Sigmoid colon (tissue), 7 donors: ENCODE results near the gene GTF2IRD1. TPM values are rescaled to one million over a fixed set of nuclear protein-coding genes. Genes with fewer than 3 reads are reported as not detected.

Experiments used
- DNase-seq: peaks from one replicate; pipeline ENCODE4 v3.0.0-alpha.2; 2019
- H3K27ac ChIP-seq, 4 donors: fragments of 200-600 bp; sonication (generic); one replicate each; pipeline ENCODE4 v1.5.1; 2016 to 2019; ENCODE audit warnings: mild to moderate bottlenecking in 1 of 4
- H3K27me3 ChIP-seq, 3 donors: fragments of 200-600 bp; sonication (generic); one replicate each; pipeline ENCODE4 v1.5.1; 2019; ENCODE audit warnings: mild to moderate bottlenecking in 1 of 3
- H3K36me3 ChIP-seq, 4 donors: fragments of 200-600 bp; sonication (generic); one replicate each; pipeline ENCODE4 v1.5.1; 2016 to 2019
- H3K4me1 ChIP-seq, 4 donors: fragments of 200-600 bp; sonication (generic); one replicate each; pipeline ENCODE4 v1.5.1; 2017 to 2019
- H3K4me3 ChIP-seq, 4 donors: fragments of 200-600 bp; sonication (generic); one replicate each; pipeline ENCODE4 v1.5.1; 2017 to 2019; ENCODE audit warnings: mild to moderate bottlenecking in 2 of 4, moderate library complexity in 1 of 4
- H3K9me3 ChIP-seq, 4 donors: fragments of 200-600 bp in 3 of 4; sonication (generic) in 3 of 4; one replicate each; pipeline versions ENCODE4 v1.5.1 to v1.6.1; 2013 to 2019
- EP300 ChIP-seq, 4 donors: sonication (generic); formaldehyde crosslinking; IDR thresholded peaks; one replicate each; pipeline ENCODE4 v1.6.1; 2017; ENCODE audit warnings: antibody characterized with exemption in 4 of 4
- POLR2A ChIP-seq, 2 donors: fragments of 450-650 bp; IDR thresholded peaks; one replicate each; pipeline ENCODE4 v1.6.1; 2016; ENCODE audit warnings: antibody characterized with exemption in 2 of 2, mild to moderate bottlenecking in 2 of 2, moderate library complexity in 2 of 2
- POLR2AphosphoS5 ChIP-seq, 4 donors: sonication (generic); formaldehyde crosslinking; IDR thresholded peaks; one replicate each; pipeline ENCODE4 v1.6.1; 2017; ENCODE audit warnings: antibody characterized with exemption in 4 of 4
- WGBS, 2 donors: extraction: QIAGEN DNeasy Blood & Tissue Kit; methylation state at CpG; one replicate each; pipeline ENCODE4 v1.1.7; 2013; 5-methylcytosine and 5-hydroxymethylcytosine counted together
- intact Hi-C: fragments of 100-400 bp; cut with DNase I; formaldehyde crosslinking; loops from one replicate; pipeline ENCODE4 v1.15.1; 2023
- polyA plus RNA-seq, 3 donors: library from polyadenylated mRNA; stranded (reverse); fragments of 200-250 nt; gene quantifications; one replicate each; pipeline ENCODE4 v1.2.3, GENCODE V29; 2013
- total RNA-seq, 4 donors: library from RNA; depleted of rRNA; stranded (reverse); fragments of >200 nt; gene quantifications; one replicate each; pipeline ENCODE4 v1.1.0, GENCODE V29; 2016
- TF ChIP-seq, protein P1 (sequence below), 4 experiments: fragments of 450-650 bp in 3 of 4; fragments of 200-600 bp in 1 of 4; IDR thresholded peaks; one replicate each; pipeline ENCODE4 v1.5.1; 2016 to 2019; ENCODE audit warnings: antibody characterized with exemption in 4 of 4, mild to moderate bottlenecking in 3 of 4, moderate library complexity in 2 of 4
- donor health status: healthy with polysubstance abuse.
- donor health status: Bipolar disorder and iron deficiency.
- donor health status: healthy.

Gene GTF2IRD1
- total and polyA plus RNA-seq, 7 donors, result 1.8 to 24.2 (median 15.0) TPM

DNA sequence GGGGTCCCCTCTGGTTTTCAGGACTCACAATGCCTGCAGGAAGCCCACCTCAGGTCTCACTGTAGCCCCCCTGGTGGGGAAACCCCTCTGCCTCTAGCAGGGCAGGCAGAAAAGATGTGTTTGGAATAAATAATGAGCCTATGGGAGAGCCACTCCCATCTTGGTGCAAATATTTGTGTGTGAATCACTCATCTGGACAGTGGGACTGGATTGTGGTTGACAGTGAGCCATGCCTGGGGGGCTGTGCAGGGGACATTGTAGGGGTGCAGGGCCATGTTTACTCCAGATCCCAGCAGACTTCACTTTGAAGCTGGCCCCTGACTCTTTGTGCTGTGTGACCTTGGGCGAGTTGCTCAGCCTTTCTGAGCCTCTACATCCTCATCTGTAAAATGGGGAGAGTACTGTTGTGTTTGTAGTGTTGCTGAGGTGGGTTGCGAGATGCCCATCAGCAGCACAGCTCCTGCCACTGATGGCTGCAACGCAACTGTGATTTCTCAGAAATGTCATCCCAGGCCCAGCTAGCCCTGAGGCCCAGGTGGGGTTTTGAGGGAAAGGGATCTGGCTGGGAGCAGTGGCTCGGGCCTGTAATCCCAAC, 20.7 kb downstream of the GTF2IRD1 start:
- Histone ChIP-seq H3K36me3 (no peaks in the 10 kb centered on the region), H3K9me3 (no peaks in the 10 kb centered on the region), H3K4me1 (peaks cover 0 to 45% (median 35%) of the 10 kb centered on the region in 4 donors), H3K4me3 (no peak overlapping the region), H3K27ac (peak overlapping the region in 3 of 4 donors; percentile 14 to 95 (median 35)), H3K27me3 (no peaks in the 10 kb centered on the region)
- no peak for DNase-seq
- TF ChIP-seq, protein P1, sequence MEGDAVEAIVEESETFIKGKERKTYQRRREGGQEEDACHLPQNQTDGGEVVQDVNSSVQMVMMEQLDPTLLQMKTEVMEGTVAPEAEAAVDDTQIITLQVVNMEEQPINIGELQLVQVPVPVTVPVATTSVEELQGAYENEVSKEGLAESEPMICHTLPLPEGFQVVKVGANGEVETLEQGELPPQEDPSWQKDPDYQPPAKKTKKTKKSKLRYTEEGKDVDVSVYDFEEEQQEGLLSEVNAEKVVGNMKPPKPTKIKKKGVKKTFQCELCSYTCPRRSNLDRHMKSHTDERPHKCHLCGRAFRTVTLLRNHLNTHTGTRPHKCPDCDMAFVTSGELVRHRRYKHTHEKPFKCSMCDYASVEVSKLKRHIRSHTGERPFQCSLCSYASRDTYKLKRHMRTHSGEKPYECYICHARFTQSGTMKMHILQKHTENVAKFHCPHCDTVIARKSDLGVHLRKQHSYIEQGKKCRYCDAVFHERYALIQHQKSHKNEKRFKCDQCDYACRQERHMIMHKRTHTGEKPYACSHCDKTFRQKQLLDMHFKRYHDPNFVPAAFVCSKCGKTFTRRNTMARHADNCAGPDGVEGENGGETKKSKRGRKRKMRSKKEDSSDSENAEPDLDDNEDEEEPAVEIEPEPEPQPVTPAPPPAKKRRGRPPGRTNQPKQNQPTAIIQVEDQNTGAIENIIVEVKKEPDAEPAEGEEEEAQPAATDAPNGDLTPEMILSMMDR (IDR thresholded peaks at IDR 0.05), result no peak
- TF ChIP-seq POLR2A (IDR thresholded peaks at IDR 0.05) (no peak), EP300 (IDR thresholded peaks at IDR 0.05) (no peak), POLR2AphosphoS5 (IDR thresholded peaks at IDR 0.05) (no peak)
- 91 to 95% methylated on average over 4 of the region's 4 CpGs for WGBS, 2 donors
- intact Hi-C loops, result no loop called here

DNA sequence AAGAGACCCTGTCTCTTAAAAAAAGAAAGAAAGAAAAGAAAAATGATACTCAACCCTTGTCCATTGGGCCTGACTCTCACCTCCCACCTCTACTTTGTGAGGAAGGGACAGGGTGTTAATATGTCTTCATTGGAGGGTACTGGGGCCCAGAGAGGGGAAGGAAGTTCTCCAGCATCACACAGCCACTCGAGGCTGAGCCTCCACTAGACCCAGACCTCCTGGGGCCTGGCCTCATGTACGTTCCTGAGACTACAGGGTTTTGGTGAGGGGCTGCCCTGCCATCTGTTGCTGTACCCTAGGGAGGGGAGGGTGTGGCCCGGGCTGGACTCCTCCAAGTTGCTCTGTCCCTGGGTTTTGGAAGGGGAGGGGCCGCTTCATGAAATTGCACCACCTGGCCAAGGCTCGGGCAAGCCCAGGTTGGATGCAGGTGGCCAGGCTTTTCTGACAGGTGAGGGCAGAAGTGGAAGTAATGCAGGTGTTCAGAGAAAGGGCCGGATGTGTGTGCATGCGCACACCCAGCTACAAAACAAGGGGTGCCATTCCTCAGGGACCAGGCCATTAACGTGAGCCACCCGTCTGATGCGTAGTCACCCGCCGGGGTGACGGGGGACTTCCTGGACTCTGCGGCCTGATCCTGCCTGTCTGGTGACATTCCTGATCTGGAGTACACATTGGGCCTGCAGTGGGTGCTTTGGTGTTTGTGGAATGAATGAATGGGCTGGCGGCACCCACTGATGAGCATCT, 21.7 kb downstream of the GTF2IRD1 start:
- Histone ChIP-seq H3K27ac (peak overlapping the region; percentile 21 to 95 (median 94)), H3K4me3 (no peak overlapping the region), H3K9me3 (no peaks in the 10 kb centered on the region), H3K27me3 (no peaks in the 10 kb centered on the region), H3K36me3 (no peaks in the 10 kb centered on the region), H3K4me1 (peaks cover 0 to 56% (median 45%) of the 10 kb centered on the region in 4 donors)
- DNase-seq, result no peak
- no peak for TF ChIP-seq POLR2AphosphoS5 (IDR thresholded peaks at IDR 0.05)
- no peak for TF ChIP-seq EP300 (IDR thresholded peaks at IDR 0.05)
- TF ChIP-seq, protein P1 (IDR thresholded peaks at IDR 0.05), result no peak
- no peak for TF ChIP-seq POLR2A (IDR thresholded peaks at IDR 0.05)
- intact Hi-C loops, result no loop called here
- 27 to 64% methylated on average over 15 of the region's 15 CpGs for WGBS, 2 donors

DNA sequence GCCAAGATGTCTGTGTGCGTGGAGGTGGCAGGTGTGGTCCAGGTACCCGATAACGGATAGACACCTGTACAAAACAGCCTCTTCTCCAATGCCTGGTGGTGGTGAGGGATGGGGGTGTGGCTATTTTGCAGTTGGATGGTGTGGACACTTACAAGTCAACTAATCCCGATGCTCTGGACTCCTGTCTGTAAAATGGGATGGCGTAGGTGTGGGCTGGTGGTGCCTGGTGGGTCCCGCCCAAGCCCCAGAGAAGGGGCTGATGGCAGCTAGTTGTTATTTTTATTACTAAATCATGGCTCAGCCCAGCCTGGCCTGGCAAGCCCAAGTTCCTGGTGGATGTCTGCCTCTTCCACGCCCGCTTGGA, 22.3 kb downstream of the GTF2IRD1 start:
- Histone ChIP-seq H3K4me1 (peaks cover 0 to 61% (median 50%) of the 10 kb centered on the region in 4 donors), H3K9me3 (no peaks in the 10 kb centered on the region), H3K27ac (peak overlapping the region; percentile 87 to 95 (median 94)), H3K27me3 (no peaks in the 10 kb centered on the region), H3K4me3 (no peak overlapping the region), H3K36me3 (no peaks in the 10 kb centered on the region)
- TF ChIP-seq EP300 (IDR thresholded peaks at IDR 0.05), result no peak
- TF ChIP-seq POLR2AphosphoS5 (IDR thresholded peaks at IDR 0.05), result no peak
- TF ChIP-seq POLR2A (IDR thresholded peaks at IDR 0.05), result no peak
- TF ChIP-seq, protein P1 (IDR thresholded peaks at IDR 0.05), result no peak
- DNase-seq, result no peak
- intact Hi-C loops, result no loop called here
- 38 to 77% methylated on average over 8 of the region's 8 CpGs for WGBS, 2 donors

DNA sequence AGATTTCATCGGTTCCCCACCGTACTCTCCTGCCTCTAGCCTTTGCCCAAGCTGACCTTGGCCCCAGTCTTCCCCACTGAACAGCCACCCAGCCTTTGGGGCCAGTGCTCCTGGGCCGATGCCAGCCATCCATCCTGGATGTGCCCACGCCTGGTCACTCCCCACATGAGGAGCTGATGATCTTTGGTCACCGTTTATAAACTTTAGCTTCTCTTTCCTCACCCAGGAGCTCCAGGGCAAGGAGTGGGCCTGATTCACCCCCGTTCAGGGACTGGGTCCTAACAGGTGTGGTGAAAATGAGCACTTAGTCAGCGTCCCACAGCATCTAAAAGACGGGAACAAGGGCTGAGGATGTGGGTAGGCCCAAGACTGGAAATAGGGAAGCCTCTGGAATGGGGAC, 22.9 kb downstream of the GTF2IRD1 start:
- H3K27me3 ChIP-seq, result no peaks in the 10 kb centered on the region
- peak overlapping the region; percentile 87 to 95 (median 94) for H3K27ac ChIP-seq
- no peak overlapping the region for H3K4me3 ChIP-seq
- no peaks in the 10 kb centered on the region for H3K9me3 ChIP-seq
- no peaks in the 10 kb centered on the region for H3K36me3 ChIP-seq
- DNase-seq, result no peak
- no peak for TF ChIP-seq POLR2AphosphoS5 (IDR thresholded peaks at IDR 0.05)
- TF ChIP-seq POLR2A (IDR thresholded peaks at IDR 0.05), result no peak
- TF ChIP-seq, protein P1 (IDR thresholded peaks at IDR 0.05), result no peak
- TF ChIP-seq EP300 (IDR thresholded peaks at IDR 0.05), result no peak
- peaks cover 0 to 68% (median 56%) of the 10 kb centered on the region in 4 donors for H3K4me1 ChIP-seq
- 57 to 78% methylated on average over 8 of the region's 8 CpGs for WGBS, 2 donors
- intact Hi-C loops, result no loop called here
